GM21390 (cell line): Measurements from ENCODE around the gene TMEM131L.
"Not testable (repeated sequence)": the region's sequence is repeated elsewhere in the genome, so short reads cannot be mapped to it uniquely, and the experiment has no call there.

Experiments used
- ATAC-seq: cut with Tn5 transposase; IDR thresholded peaks from one replicate; pipeline ENCODE4 v1.9.1; 2021; ENCODE audit not compliant: unreplicated experiment

TMEM131L gene

GRCh38 chr4:153539422-153539821, 73.3 kb downstream of the TMEM131L start:
- ATAC-seq: no peak

GRCh38 chr4:153541456-153542096, 75.4 kb downstream of the TMEM131L start:
- peak; percentile 54 for ATAC-seq

- ATAC-seq: no peak
Measured at GRCh38 chr4:153542131-153542530, 76.0 kb downstream of the TMEM131L start.

- no peak for ATAC-seq
Measured at GRCh38 chr4:153542834-153543233, 76.7 kb downstream of the TMEM131L start.

- no peak for ATAC-seq
Measured at GRCh38 chr4:153543351-153543750, 77.2 kb downstream of the TMEM131L start.

DNA sequence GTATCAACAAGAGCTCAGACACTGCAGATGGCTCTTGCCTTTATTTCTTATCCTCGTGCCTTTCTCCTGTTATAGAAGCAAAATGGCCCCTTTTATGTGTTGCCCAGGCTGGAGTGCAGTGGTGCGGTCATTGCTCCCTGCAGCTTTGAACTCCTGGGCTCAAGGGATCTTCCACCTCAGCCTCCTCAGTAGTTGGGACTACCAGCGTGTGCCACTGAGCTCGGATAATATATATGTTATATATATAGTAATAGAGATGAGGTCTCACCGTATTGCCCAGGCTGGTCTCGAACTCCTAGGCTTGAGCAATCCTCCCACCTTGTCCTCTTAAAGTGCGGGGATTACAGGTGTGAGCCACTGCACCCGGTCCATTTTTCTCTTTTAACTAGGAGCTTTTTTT, 79.7 kb downstream of the TMEM131L start:
- no peak for ATAC-seq

GRCh38 chr4:153546280-153546679, 80.1 kb downstream of the TMEM131L start:
- ATAC-seq: no peak

GRCh38 chr4:153547520-153547919, 81.4 kb downstream of the TMEM131L start:
- no peak for ATAC-seq

DNA sequence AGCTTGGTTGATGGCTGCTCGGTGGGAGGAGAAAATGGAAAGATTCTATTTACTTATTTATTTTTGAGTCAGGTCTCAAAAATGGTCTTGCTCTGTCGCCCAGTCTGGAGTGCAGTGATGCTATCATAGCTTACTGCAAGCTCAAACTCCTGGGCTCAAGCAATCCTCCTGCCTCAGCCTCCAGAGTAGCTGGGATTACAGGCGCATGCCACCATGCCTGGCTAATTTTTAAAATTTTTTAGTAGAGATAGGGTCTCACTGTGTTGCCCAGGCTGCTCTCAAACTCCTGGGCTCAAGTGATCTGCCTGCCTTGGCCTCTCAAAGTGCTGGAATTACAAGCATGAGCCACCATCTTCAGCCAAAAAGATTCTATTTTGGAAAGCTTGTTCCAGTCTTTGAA, 82.7 kb downstream of the TMEM131L start:
- ATAC-seq: not testable (repeated sequence)

DNA sequence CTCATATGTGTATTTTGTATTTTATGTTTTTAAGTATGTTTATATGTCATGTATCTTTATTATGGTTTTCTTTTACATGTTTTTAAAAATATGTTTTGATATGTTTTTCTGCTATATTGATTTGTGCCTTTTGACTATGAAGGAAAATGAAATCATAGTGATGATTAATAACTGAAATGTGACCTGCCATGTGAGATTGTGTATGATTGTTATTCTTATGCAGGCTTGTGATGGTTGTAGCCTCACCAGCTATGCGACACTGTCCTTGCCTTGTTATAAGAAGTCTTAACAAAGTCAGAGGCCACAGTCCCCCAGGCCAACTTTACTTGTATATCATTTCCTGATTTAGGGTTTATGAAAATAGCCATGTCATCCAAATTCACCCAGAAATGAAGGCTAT, 83.2 kb downstream of the TMEM131L start:
- no peak for ATAC-seq

GRCh38 chr4:153553155-153553818, 87.1 kb downstream of the TMEM131L start:
- no peak for ATAC-seq

DNA sequence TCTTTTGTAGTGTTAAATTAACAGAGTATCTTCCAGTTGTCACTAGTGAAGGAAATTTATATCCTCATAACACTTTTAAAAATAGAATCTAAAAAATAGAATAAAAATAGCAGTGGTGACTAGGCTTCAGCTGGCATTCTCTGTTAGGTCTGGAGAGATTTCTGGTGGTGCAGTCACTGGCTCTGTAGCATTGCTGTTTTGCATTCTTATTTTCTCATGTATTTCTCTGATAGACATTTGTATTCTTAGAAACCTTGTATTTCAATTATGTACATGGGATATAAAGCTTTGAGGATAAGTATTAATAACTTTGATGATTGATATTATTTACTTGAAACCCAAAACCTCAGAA, 87.6 kb downstream of the TMEM131L start:
- no peak for ATAC-seq

- no peak for ATAC-seq
Measured at GRCh38 chr4:153555730-153556434, 89.7 kb downstream of the TMEM131L start.

GRCh38 chr4:153556435-153556815, 90.3 kb downstream of the TMEM131L start:
- ATAC-seq: no peak

GRCh38 chr4:153560908-153561307, 94.7 kb downstream of the TMEM131L start:
- ATAC-seq: peak; percentile 62

- no peak for ATAC-seq
Measured at GRCh38 chr4:153564630-153565525, 98.7 kb downstream of the TMEM131L start.

DNA sequence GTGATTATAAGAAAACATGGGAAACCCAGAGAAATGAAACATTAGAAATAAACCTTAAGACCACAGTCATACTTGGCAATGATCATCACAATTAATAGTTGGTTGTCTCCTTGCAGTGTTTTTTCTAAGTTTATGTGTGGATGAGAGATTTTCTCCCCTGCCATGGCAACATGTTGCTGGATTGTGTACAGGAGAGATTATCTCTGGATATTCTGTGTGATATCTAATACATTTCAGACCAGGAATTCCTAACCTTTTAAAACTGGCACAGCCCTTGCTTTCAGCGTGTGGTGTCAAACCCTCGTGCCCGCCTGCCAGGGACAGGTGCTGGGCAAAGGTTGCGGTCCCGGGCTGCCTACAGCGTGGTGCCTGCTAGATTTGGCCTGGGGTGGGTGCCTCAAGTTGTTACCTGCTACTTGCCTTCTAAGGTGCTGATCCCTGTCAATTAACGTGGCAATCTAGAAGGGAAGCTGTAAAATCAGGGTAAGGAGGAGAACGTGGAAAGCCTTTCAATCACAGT, 100.5 kb downstream of the TMEM131L start:
- ATAC-seq: no peak

DNA sequence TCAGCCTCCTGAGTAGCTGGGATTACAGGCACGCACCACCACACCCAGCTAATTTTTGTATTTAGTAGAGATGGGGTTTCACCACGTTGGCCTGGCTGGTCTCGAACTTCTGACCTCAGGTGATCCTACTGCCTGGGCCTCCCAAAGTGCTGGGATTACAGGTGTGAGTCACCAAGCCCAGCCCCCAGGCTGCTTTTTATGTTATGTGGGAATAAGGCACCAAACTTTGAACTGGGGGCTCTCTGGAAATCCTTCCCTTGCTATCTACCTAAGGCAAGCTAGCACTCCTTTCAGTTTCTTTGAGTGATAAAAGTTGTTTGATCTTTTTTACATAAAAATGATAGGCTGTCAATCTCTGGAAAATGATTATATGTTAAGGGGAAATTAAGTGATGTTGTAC, 101.5 kb downstream of the TMEM131L start:
- not testable (repeated sequence) for ATAC-seq

DNA sequence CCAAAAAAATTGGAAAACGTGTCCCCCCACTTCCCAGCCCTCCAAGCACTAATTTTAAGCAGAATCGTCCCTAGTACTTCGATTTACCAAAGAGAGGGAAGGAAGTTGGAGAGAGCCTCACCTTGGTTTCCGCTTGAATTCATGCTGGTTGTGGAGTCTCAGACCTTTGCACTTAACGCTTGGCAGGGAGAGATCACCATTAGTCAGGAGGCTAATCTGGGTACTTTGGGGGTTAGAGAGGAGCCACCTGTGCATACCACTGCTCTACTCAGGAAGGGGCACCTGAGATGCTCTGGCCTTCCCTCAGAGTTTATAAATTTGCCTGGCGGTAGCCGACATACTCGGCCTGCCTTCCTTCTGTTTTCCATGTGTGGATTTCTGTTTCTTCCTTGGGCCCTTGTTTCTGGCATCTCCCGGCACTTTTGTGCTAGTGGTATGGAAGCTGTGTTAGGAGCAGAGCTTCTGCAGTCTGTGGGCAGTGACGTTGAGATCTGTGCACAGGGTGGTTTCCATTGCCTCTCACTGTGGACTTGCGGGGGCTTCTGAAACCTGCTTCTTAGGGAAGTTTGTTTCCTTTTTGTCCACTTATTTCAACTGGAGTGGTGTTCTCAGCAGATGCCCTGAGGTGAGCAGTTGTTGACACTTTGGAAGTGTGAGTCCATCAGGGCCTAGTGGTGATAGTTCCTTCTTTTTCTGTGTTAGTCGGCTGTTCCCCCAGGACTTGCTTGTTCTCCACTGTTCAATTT, 104.2 kb downstream of the TMEM131L start:
- peak; percentile 45 for ATAC-seq

GRCh38 chr4:153571006-153571545, 104.9 kb downstream of the TMEM131L start:
- ATAC-seq: no peak
